ENCODE data around the gene BNC2. TPM values are rescaled to one million over a fixed set of nuclear protein-coding genes. Genes with fewer than 3 reads are reported as not detected.

Gene BNC2
- total and polyA plus RNA-seq, 2 of the 4 experiments (the other 2 are of a cell fraction) = 15.5 to 45.2 TPM

- no peak overlapping the region for H3K4me3 ChIP-seq (ENCODE audit: insufficient read depth, low read depth, low read length)
- no TSS peak for BruUV-seq (replicated peaks)
- in situ Hi-C loops (cut with MboI; ENCODE audit: low sequenced_read_pairs) = no loop called here
- H2AFZ ChIP-seq (replicated peaks; ENCODE audit: low read length, poor library complexity) = peak overlapping the region; percentile 49
- H3K4ac ChIP-seq (ENCODE audit: low read depth, low read length) = no peak overlapping the region
- no peak overlapping the region for H2BK120ac ChIP-seq (ENCODE audit: low read depth, low read length)
- ChIA-PET POLR2A (ENCODE audit: unreplicated experiment) (interaction anchor here (1.0 kb wide), 1 partner anchor 8 kb away, joined by 4 read pairs; no protein-coding TSS in a partner anchor), CTCF (interaction anchor here (0.5 to 0.6 kb wide), 2 partner anchors 18 to 420 kb away, joined by 6 to 7 read pairs; no protein-coding TSS in a partner anchor)
- H3K23ac ChIP-seq (ENCODE audit: low read depth, low read length) = no peak overlapping the region
- no peak overlapping the region for H4K5ac ChIP-seq (ENCODE audit: low read depth, low read length)
- no peaks in the 10 kb centered on the region for H3K79me1 ChIP-seq (ENCODE audit: low read depth in 1 of 2, low read length in 2 of 2)
- 93% methylated on average over 3 of the region's 6 CpGs; no CpG with 5 or more reads in 1 of the 2 experiments for WGBS, 2 experiments (ENCODE audit: extremely low coverage in 2 of 2, insufficient read length in 1 of 2)
- dilution Hi-C loops (cut with HindIII; ENCODE audit: low sequenced_read_pairs, unreplicated experiment) = no loop called here
- H3K14ac ChIP-seq (replicated peaks; ENCODE audit: low read depth, low read length) = no peak overlapping the region
- no peak overlapping the region for H3K4me2 ChIP-seq (ENCODE audit: low read depth, low read length)
- H2BK20ac ChIP-seq (ENCODE audit: low read depth, low read length) = no peak overlapping the region
- H2AK9ac ChIP-seq (replicated peaks; ENCODE audit: low read depth, low read length, poor library complexity) = no peak overlapping the region
- no peaks in the 10 kb centered on the region for H3K27me3 ChIP-seq (ENCODE audit: control insufficient read depth, insufficient read depth, low read length)
- H4K20me1 ChIP-seq (ENCODE audit: insufficient read depth, low read length) = no peaks in the 10 kb centered on the region
- H3K27ac ChIP-seq (ENCODE audit: insufficient read depth, low read length) = no peak overlapping the region
- no peak overlapping the region for H4K91ac ChIP-seq (ENCODE audit: insufficient read depth, low read depth, low read length)
- DNase-seq = no peak
- H3K36me3 ChIP-seq (ENCODE audit: control insufficient read depth, insufficient read depth, low read length) = no peaks in the 10 kb centered on the region
- no peaks in the 10 kb centered on the region for H3K9me1 ChIP-seq (ENCODE audit: insufficient read depth, low read length)
- no peak for ATAC-seq (ENCODE audit: low read depth)
- intact Hi-C loops (cut with micrococcal nuclease) = no loop called here
- H4K8ac ChIP-seq (ENCODE audit: low read depth in 2 of 2, low read length in 2 of 2) = no peak overlapping the region
- H2AK5ac ChIP-seq (ENCODE audit: low read depth, low read length) = 0 out of 2 replicates have a peak overlapping the region, but pooled peaks have one; percentile 4
- TF ChIP-seq CEBPB (IDR thresholded peaks at IDR 0.05; ENCODE audit: low read depth, low read length) (no peak), USF2 (IDR thresholded peaks at IDR 0.05; ENCODE audit: low read depth, low read length) (no peak), MXI1 (IDR thresholded peaks at IDR 0.05; ENCODE audit: borderline replicate concordance, low read depth, low read length) (no peak), MAFK (IDR thresholded peaks at IDR 0.05; ENCODE audit: low read depth, low read length) (no peak), ELK1 (IDR thresholded peaks at IDR 0.05; ENCODE audit: borderline replicate concordance, low read depth, low read length) (no peak), SMC3 (IDR thresholded peaks at IDR 0.05; ENCODE audit: low read depth, low read length) (no peak), POLR2A (IDR thresholded peaks at IDR 0.05; ENCODE audit: low read depth, low read length) (no peak), RAD21 (IDR thresholded peaks at IDR 0.05; ENCODE audit: low read length) (no peak), RFX5 (IDR thresholded peaks at IDR 0.05; ENCODE audit: low read depth, low read length) (no peak), MAZ (IDR thresholded peaks at IDR 0.05; ENCODE audit: borderline replicate concordance, low read depth, low read length) (no peak), BHLHE40 (IDR thresholded peaks at IDR 0.05; ENCODE audit: low read depth, low read length) (no peak)
- no peak overlapping the region for H3K56ac ChIP-seq (ENCODE audit: extremely low read depth, insufficient read depth, low read length)
- no peak overlapping the region for H2BK5ac ChIP-seq (ENCODE audit: low read depth, low read length, poor library complexity, severe bottlenecking)
- H3K4me1 ChIP-seq (ENCODE audit: control insufficient read depth, insufficient read depth, low read length) = no peaks in the 10 kb centered on the region
- H2BK15ac ChIP-seq (ENCODE audit: low read depth, low read length) = no peak overlapping the region
- no peaks in the 10 kb centered on the region for H3K9me3 ChIP-seq (ENCODE audit: control insufficient read depth, insufficient read depth, low read length)
- no peak overlapping the region for H3K9ac ChIP-seq (ENCODE audit: low read depth, low read length)
- no peak overlapping the region for H3K18ac ChIP-seq (ENCODE audit: low read depth, low read length)
Measured at GRCh38 chr9:16915126-16915831, 44.8 kb upstream of the BNC2 start.
